Measurements from ENCODE around the gene VIM.

GRCh38 chr10:17263580-17263979 lies 35.5 kb downstream of the VIM start:
- TF ChIP-seq CTCF (conservative IDR thresholded peaks at IDR 0.05; ENCODE audit: low read length) (no peak), EZH2phosphoT487 (IDR thresholded peaks at IDR 0.05; ENCODE audit: borderline replicate concordance, low read depth, low read length) (no peak)
